ENCODE measurements around the gene LEFTY2. TPM values are rescaled to one million over a fixed set of nuclear protein-coding genes. Genes with fewer than 3 reads are reported as not detected.
"Not testable (repeated sequence)": the region's sequence is repeated elsewhere in the genome, so short reads cannot be mapped to it uniquely, and the experiment has no call there.

LEFTY2 gene
- total and polyA plus RNA-seq, 12 donors, result 0.16 to 3.4 (median 0.77) TPM; not detected in 1

GRCh38 chr1:225980005-225980836 is 39.2 kb upstream of the LEFTY2 start:
- H3K4me1 ChIP-seq (replicated peaks in 1 of 2), result no peaks in the 10 kb centered on the region
- 77 to 86% (median 81%) methylated on average over 5 of the region's 5 CpGs for WGBS, 4 donors
- H3K27ac ChIP-seq, result no peak overlapping the region
- peak in 1 of 7 donors; percentile 9 for DNase-seq
- no peaks in the 10 kb centered on the region for H3K9me3 ChIP-seq (replicated peaks in 1 of 3)
- no peak overlapping the region for H3K4me3 ChIP-seq
- peaks cover 0 to 36% of the 10 kb centered on the region in 2 donors for H3K36me3 ChIP-seq (replicated peaks in 1 of 2)
- TF ChIP-seq CTCF (IDR thresholded peaks at IDR 0.05) (no peak), POLR2A (IDR thresholded peaks at IDR 0.05) (no peak)
- no peaks in the 10 kb centered on the region for H3K27me3 ChIP-seq
- intact Hi-C loops (cut with DNase I), result no loop called here

GRCh38 chr1:225979421-225979820 is 38.4 kb upstream of the LEFTY2 start:
- TF ChIP-seq POLR2A (IDR thresholded peaks at IDR 0.05), result no peak
- intact Hi-C loops (cut with DNase I), result loop anchor here (5.0 to 10.0 kb wide), 2 partner anchors 205 to 507 kb away; partner anchors contain the start of gene SRP9 (in 1 of the 2)
- Histone ChIP-seq H3K4me1 (replicated peaks in 1 of 2) (no peaks in the 10 kb centered on the region), H3K36me3 (replicated peaks in 1 of 2) (peaks cover 0 to 28% of the 10 kb centered on the region in 2 donors), H3K27ac (no peak overlapping the region), H3K9me3 (replicated peaks in 1 of 3) (no peaks in the 10 kb centered on the region), H3K27me3 (no peaks in the 10 kb centered on the region), H3K4me3 (no peak overlapping the region)
- peak in 1 of 7 donors; percentile 1 for DNase-seq
- WGBS, 4 donors, result 96 to 100% (median 99%) methylated on average over 1 of the region's 1 CpG

GRCh38 chr1:225977937-225978748 is 37.1 kb upstream of the LEFTY2 start:
- no peaks in the 10 kb centered on the region for H3K27me3 ChIP-seq
- H3K27ac ChIP-seq, result no peak overlapping the region
- no peaks in the 10 kb centered on the region for H3K4me1 ChIP-seq (replicated peaks in 1 of 2)
- intact Hi-C loops (cut with DNase I), result loop anchor here (2.0 to 10.0 kb wide), 3 partner anchors 203 to 506 kb away; partner anchors contain the start of gene SRP9 (in 1 of the 2)
- H3K9me3 ChIP-seq (replicated peaks in 1 of 3), result no peaks in the 10 kb centered on the region
- DNase-seq, result peak in 5 of 7 donors; percentile 39 to 69 (median 62)
- TF ChIP-seq POLR2A (IDR thresholded peaks at IDR 0.05) (no peak), CTCF (IDR thresholded peaks at IDR 0.05) (no peak)
- H3K4me3 ChIP-seq, result no peak overlapping the region
- H3K36me3 ChIP-seq (replicated peaks in 1 of 2), result peaks cover 0 to 20% of the 10 kb centered on the region in 2 donors
- WGBS, 4 donors, result 56 to 68% (median 62%) methylated on average over 13 to 15 of the region's 15 CpGs

GRCh38 chr1:225975146-225975545 is 34.1 kb upstream of the LEFTY2 start:
- H3K4me3 ChIP-seq; H3K36me3 ChIP-seq (replicated peaks in 1 of 2); H3K9me3 ChIP-seq (replicated peaks in 1 of 3); H3K4me1 ChIP-seq (replicated peaks in 1 of 2); DNase-seq; H3K27ac ChIP-seq; H3K27me3 ChIP-seq: not testable (repeated sequence)
- intact Hi-C loops (cut with DNase I), result loop anchor here (5.0 to 10.0 kb wide), 2 partner anchors 200 to 503 kb away; partner anchors contain the start of gene SRP9 (in 1 of the 2)
- 95 to 96% (median 95%) methylated on average over 12 of the region's 12 CpGs for WGBS, 4 donors

GRCh38 chr1:225974454-225974853 is 33.4 kb upstream of the LEFTY2 start:
- TF ChIP-seq CTCF (IDR thresholded peaks at IDR 0.05) (no peak), POLR2A (IDR thresholded peaks at IDR 0.05) (no peak)
- H3K36me3 ChIP-seq (replicated peaks in 1 of 2), result no peaks in the 10 kb centered on the region
- no peaks in the 10 kb centered on the region for H3K4me1 ChIP-seq (replicated peaks in 1 of 2)
- 88 to 97% (median 91%) methylated on average over 6 to 10 of the region's 10 CpGs for WGBS, 4 donors
- H3K4me3 ChIP-seq, result no peak overlapping the region
- peak in 1 of 7 donors; percentile 36 for DNase-seq
- no peak overlapping the region for H3K27ac ChIP-seq
- intact Hi-C loops (cut with DNase I), result loop anchor here in 1 of 2 donors (10.0 kb wide), 1 partner anchor 200 kb away; the partner anchor contains the start of gene SRP9
- H3K27me3 ChIP-seq, result no peaks in the 10 kb centered on the region
- no peaks in the 10 kb centered on the region for H3K9me3 ChIP-seq (replicated peaks in 1 of 3)

Data from adrenal gland (tissue), 12 donors.